B cell (primary cell): ENCODE measurements around the gene TCIRG1. TPM values are rescaled to one million over a fixed set of nuclear protein-coding genes. Genes with fewer than 3 reads are reported as not detected.

ENCODE experiments used
- ATAC-seq: fragments of 200-7000 bp; cut with Tn5 transposase; one replicate; pipeline ENCODE4 v1.10.0; 2021; ENCODE audit warnings: low read depth, mild to moderate bottlenecking, moderate number of reproducible peaks, moderate library complexity
- CTCF ChIA-PET: fragments of 350-600 bp; sonication (Branson Sonifier 250); formaldehyde crosslinking; loops from one replicate; lab custom pipeline; 2021; ENCODE audit warnings: antibody characterized with exemption, inconsistent platforms; lab: Charles Lee
- POLR2A ChIA-PET: fragments of 350-600 bp; sonication (Branson Sonifier 250); formaldehyde crosslinking; loops from one replicate; lab custom pipeline; 2021; ENCODE audit warnings: antibody characterized with exemption; lab: Charles Lee
- DNase-seq: peaks from one replicate; pipeline ENCODE4 v3.0.0; 2013
- H2AFZ ChIP-seq: 2 replicates; pipeline ENCODE4 v1.6.1; 2012; ENCODE audit warnings: mild to moderate bottlenecking, low read depth, low read length; ENCODE audit not compliant: insufficient read depth, poor library complexity, severe bottlenecking
- H3K27ac ChIP-seq, 2 donors: 1 replicate in 1 of 2; 2 replicates in 1 of 2; pipeline ENCODE4 v1.5.1; 2012 to 2013; ENCODE audit warnings: low read length in 2 of 2, mild to moderate bottlenecking in 2 of 2, moderate library complexity in 1 of 2
- H3K27me3 ChIP-seq, 4 experiments: fragments of 200-600 bp in 1 of 4; sonication (generic) in 1 of 4; replicated peaks in 1 of 4; 1 replicate in 2 of 4; 2 replicates in 2 of 4; pipeline versions ENCODE4 v1.6.1 to v1.7.0; 2013 to 2016; ENCODE audit warnings: low read length in 3 of 4, mild to moderate bottlenecking in 2 of 4, mixed read lengths in 1 of 4, moderate library complexity in 1 of 4; ENCODE audit not compliant: insufficient read depth in 4 of 4, control insufficient read depth in 3 of 4; ENCODE audit errors: control extremely low read depth in 1 of 4
- H3K36me3 ChIP-seq, 2 experiments: replicated peaks in 1 of 2; 1 replicate in 1 of 2; 2 replicates in 1 of 2; pipeline versions ENCODE4 v1.6.1 to v1.7.1; 2013; ENCODE audit warnings: low read length in 1 of 2; ENCODE audit not compliant: insufficient read depth in 2 of 2, control insufficient read depth in 1 of 2; ENCODE audit errors: control extremely low read depth in 1 of 2, extremely low read depth in 1 of 2
- H3K4me1 ChIP-seq, 2 donors: fragments of 200-600 bp in 1 of 2; sonication (generic) in 1 of 2; 1 replicate in 1 of 2; 2 replicates in 1 of 2; pipeline versions ENCODE4 v1.5.1 to v1.6.1; 2013 to 2017; ENCODE audit warnings: low read length in 2 of 2; ENCODE audit not compliant: control insufficient read depth in 2 of 2, insufficient read depth in 2 of 2
- H3K4me2 ChIP-seq: replicated peaks from 2 replicates; pipeline ENCODE3; 2012; ENCODE audit warnings: mild to moderate bottlenecking, low read depth, low read length; ENCODE audit not compliant: poor library complexity, severe bottlenecking
- H3K4me3 ChIP-seq, 5 experiments: fragments of 200-600 bp in 1 of 5; sonication (generic) in 1 of 5; 1 replicate in 3 of 5; 2 replicates in 2 of 5; pipeline versions ENCODE4 v1.5.1 to v1.7.0; 2011 to 2016; ENCODE audit warnings: low read length in 4 of 5, mild to moderate bottlenecking in 4 of 5, low read depth in 2 of 5, control low read depth in 1 of 5, moderate library complexity in 1 of 5; ENCODE audit not compliant: insufficient read depth in 1 of 5; ENCODE audit errors: control extremely low read depth in 1 of 5, extremely low read depth in 1 of 5
- H3K79me2 ChIP-seq: fragments of 200-600 bp; sonication (generic); one replicate; pipeline ENCODE4 v1.6.0; 2016; ENCODE audit warnings: low read length; ENCODE audit not compliant: control insufficient read depth, insufficient read depth
- H3K9ac ChIP-seq: fragments of 200-600 bp; sonication (generic); 2 replicates; pipeline ENCODE4 v1.6.1; 2017; ENCODE audit warnings: mild to moderate bottlenecking, low read length, moderate library complexity
- H3K9me3 ChIP-seq, 3 donors: one replicate each; pipeline versions ENCODE4 v1.6.1 to v1.7.1; 2013; ENCODE audit warnings: low read length in 2 of 3; ENCODE audit not compliant: control insufficient read depth in 2 of 3, insufficient read depth in 1 of 3; ENCODE audit errors: control extremely low read depth in 1 of 3
- H4K20me1 ChIP-seq: 2 replicates; pipeline ENCODE4 v1.6.0; 2012; ENCODE audit warnings: mild to moderate bottlenecking, low read length; ENCODE audit not compliant: insufficient read depth, control insufficient read depth, poor library complexity, severe bottlenecking
- H3K27ac Mint-ChIP-seq: one replicate; pipeline ENCODE4 v1.8.0; 2021; ENCODE audit warnings: mixed read lengths
- H3K27me3 Mint-ChIP-seq: one replicate; pipeline ENCODE4 v1.8.0; 2021; ENCODE audit warnings: mixed read lengths
- H3K4me1 Mint-ChIP-seq: one replicate; pipeline ENCODE4 v1.8.0; 2021; ENCODE audit warnings: mixed read lengths
- H3K4me3 Mint-ChIP-seq: one replicate; pipeline ENCODE4 v1.8.0; 2021; ENCODE audit warnings: mixed read lengths
- H3K9me3 Mint-ChIP-seq: one replicate; pipeline ENCODE4 v1.8.0; 2022; ENCODE audit warnings: mixed read lengths; ENCODE audit not compliant: insufficient read depth
- CTCF ChIP-seq: fragments of 200-600 bp; IDR thresholded peaks from one replicate; pipeline ENCODE4 v1.8.0; 2022; ENCODE audit warnings: antibody characterized with exemption, mild to moderate bottlenecking
- EZH2 ChIP-seq: IDR thresholded peaks from 2 replicates; pipeline ENCODE4 v1.6.1; 2012; ENCODE audit warnings: borderline replicate concordance, low read depth, mild to moderate bottlenecking, moderate library complexity, low read length; ENCODE audit not compliant: insufficient read depth, poor library complexity, severe bottlenecking
- WGBS: methylation state at CpG from one replicate; pipeline ENCODE4 v1.1.5; 2013; ENCODE audit warnings: missing lambda C conversion rate; ENCODE audit not compliant: insufficient coverage; 5-methylcytosine and 5-hydroxymethylcytosine counted together
- intact Hi-C: fragments of 100-400 bp; cut with micrococcal nuclease; formaldehyde crosslinking; loops from one replicate; pipeline ENCODE4 v1.10.0; 2022
- polyA plus RNA-seq: library from polyadenylated mRNA; depleted of rRNA; stranded (reverse); fragments of >200 nt; gene quantifications from 2 replicates; pipeline ENCODE4 v1.2.3, GENCODE V29; 2012
- total RNA-seq, 2 donors: library from RNA; stranded (reverse); fragments of 120-200 nt in 1 of 2; gene quantifications; 1 replicate in 1 of 2; 2 replicates in 1 of 2; pipeline versions ENCODE4 v1.2.3 to v1.2.4, GENCODE V29; 2013 to 2022

The TCIRG1 gene
- total and polyA plus RNA-seq, 2 donors (not counting 1 experiment from before 2014, with no cell fraction given): 305 to 725 TPM

- no peaks in the 10 kb centered on the region for H3K27me3 Mint-ChIP-seq
- ChIA-PET CTCF (no interaction called here), POLR2A (interaction anchor here (0.6 kb wide), 1 partner anchor 30 kb away, joined by 3 read pairs; no protein-coding TSS in a partner anchor)
- no peak overlapping the region for H3K9ac ChIP-seq
- H3K27ac ChIP-seq: no peak overlapping the region
- no peaks in the 10 kb centered on the region for H3K9me3 Mint-ChIP-seq
- H3K27ac Mint-ChIP-seq: no peak overlapping the region
- H4K20me1 ChIP-seq: no peaks in the 10 kb centered on the region
- DNase-seq: no peak
- no peak overlapping the region for H3K4me3 ChIP-seq
- WGBS: 91% methylated on average over 9 of the region's 11 CpGs
- H2AFZ ChIP-seq: no peak overlapping the region
- peaks cover 0 to 32% of the 10 kb centered on the region in 2 experiments for H3K36me3 ChIP-seq
- no peaks in the 10 kb centered on the region for H3K27me3 ChIP-seq
- no peak overlapping the region for H3K4me3 Mint-ChIP-seq
- H3K9me3 ChIP-seq: no peaks in the 10 kb centered on the region
- intact Hi-C loops: no loop called here
- H3K4me1 ChIP-seq: no peaks in the 10 kb centered on the region
- TF ChIP-seq CTCF: no peak
- no peak for TF ChIP-seq EZH2
- H3K4me1 Mint-ChIP-seq: no peaks in the 10 kb centered on the region
- H3K79me2 ChIP-seq: no peaks in the 10 kb centered on the region
- no peak overlapping the region for H3K4me2 ChIP-seq
- ATAC-seq: no peak
These were observed 15.4 kb downstream of the TCIRG1 start for GRCh38 chr11:68053981-68054812.
